GM12878 (cell line): ENCODE data around the gene CRYBB1. TPM values are rescaled to one million over a fixed set of nuclear protein-coding genes. Genes with fewer than 3 reads are reported as not detected.

Experiments
- ATF3 ChIP-seq: IDR thresholded peaks from 2 replicates; pipeline ENCODE4 v1.6.1; 2011; ENCODE audit warnings: low read depth, mild to moderate bottlenecking, low read length, moderate library complexity, borderline replicate concordance; ENCODE audit errors: extremely low read depth
- BRCA1 ChIP-seq: IDR thresholded peaks from 2 replicates; pipeline ENCODE4 v1.6.1; 2011; ENCODE audit warnings: low read depth, low read length, improper control_type of control experiment
- CUX1 ChIP-seq: IDR thresholded peaks from 2 replicates; pipeline ENCODE4 v1.6.1; 2012; ENCODE audit warnings: improper control_type of control experiment, low read depth, low read length; ENCODE audit not compliant: insufficient replicate concordance
- FOXK2 ChIP-seq: fragments of 450-650 bp; IDR thresholded peaks from 2 replicates; pipeline ENCODE4 v1.6.1; 2017; ENCODE audit warnings: mild to moderate bottlenecking, moderate library complexity
- HDAC6 ChIP-seq: fragments of 200-600 bp; sonication (generic); IDR thresholded peaks from one replicate; pipeline ENCODE4 v1.8.0; 2017; ENCODE audit warnings: antibody characterized with exemption; ENCODE audit not compliant: unreplicated experiment
- NFYA ChIP-seq: IDR thresholded peaks from 2 replicates; pipeline ENCODE4 v1.6.1; 2011; ENCODE audit warnings: low read depth, mild to moderate bottlenecking, low read length, improper control_type of control experiment, borderline replicate concordance
- PKNOX1 ChIP-seq: fragments of 450-650 bp; IDR thresholded peaks from 2 replicates; pipeline ENCODE4 v1.6.1; 2016; ENCODE audit warnings: mild to moderate bottlenecking
- RBBP5 ChIP-seq: fragments of 200-600 bp; sonication (generic); conservative IDR thresholded peaks from 2 replicates; pipeline ENCODE4 v1.6.1; 2016
- SKIL ChIP-seq: fragments of 450-650 bp; IDR thresholded peaks from 2 replicates; pipeline ENCODE4 v1.6.1; 2017; ENCODE audit warnings: mild to moderate bottlenecking, low read depth, inconsistent platforms; ENCODE audit not compliant: poor library complexity, severe bottlenecking
- STAT1 ChIP-seq: fragments of 450-650 bp; conservative IDR thresholded peaks from 2 replicates; pipeline ENCODE4 v1.6.1; 2014; ENCODE audit warnings: antibody characterized with exemption, mild to moderate bottlenecking
- TBL1XR1 ChIP-seq: IDR thresholded peaks from 2 replicates; pipeline ENCODE4 v1.6.1; 2012; ENCODE audit warnings: low read depth, low read length, improper control_type of control experiment
- polyA plus RNA-seq, 11 experiments: library from polyadenylated mRNA; depleted of rRNA in 4 of 11; unstranded in 6 of 11; stranded (reverse) in 5 of 11; fragments of >200 nt; fragmentation: Nextera tagmentation in 4 of 11; fragmentation: Illumina TruSeq in 1 of 11; extraction: Ambion mirVana in 4 of 11; extraction: Trizol in 1 of 11; gene quantifications; 1 replicate in 1 of 11; 2 replicates in 10 of 11; pipeline versions ENCODE4 v1.2.1 to v1.2.3, GENCODE V29; 2011 to 2016; ENCODE audit warnings: inconsistent platforms in 2 of 11, missing spikeins in 2 of 11, low read depth in 1 of 11
- total RNA-seq, 4 experiments: library from RNA; depleted of rRNA in 3 of 4; stranded (reverse); fragments of >200 nt in 3 of 4; fragmentation: Illumina TruSeq in 1 of 4; extraction: Trizol in 1 of 4; gene quantifications; 2 replicates each; pipeline versions ENCODE4 v1.2.1 to v1.2.3, GENCODE V29; 2013 to 2021

The CRYBB1 gene
- total and polyA plus RNA-seq, 10 of the 15 experiments (the other 5 are each of a cell fraction or from before 2014, with no cell fraction given) = 0.09 to 0.64 (median 0.23) TPM; not detected in 5

- TF ChIP-seq CUX1 = no peak
- no peak for TF ChIP-seq STAT1
- no peak for TF ChIP-seq FOXK2
- TF ChIP-seq NFYA = no peak
- no peak for TF ChIP-seq ATF3
- TF ChIP-seq SKIL = no peak
- no peak for TF ChIP-seq TBL1XR1
- no peak for TF ChIP-seq PKNOX1
- no peak for TF ChIP-seq BRCA1
- no peak for TF ChIP-seq HDAC6
- TF ChIP-seq RBBP5 = no peak
Measured at GRCh38 chr22:26568207-26568706, 49.6 kb downstream of the CRYBB1 start (continued).
